PC-3 (cell line): ENCODE measurements around the gene MAMLD1.

Experiments used
- EZH2phosphoT487 ChIP-seq: fragments of 300-600 bp; sonication (generic); IDR thresholded peaks from 2 replicates; pipeline ENCODE4 v1.6.1; 2018; ENCODE audit warnings: mild to moderate bottlenecking, antibody characterized with exemption, low read length, borderline replicate concordance
- TF ChIP-seq, protein P1 (sequence below): fragments of 300-600 bp; sonication (generic); conservative IDR thresholded peaks from 2 replicates; pipeline ENCODE4 v1.5.1; 2017; ENCODE audit warnings: antibody characterized with exemption, low read depth, mild to moderate bottlenecking, low read length

DNA sequence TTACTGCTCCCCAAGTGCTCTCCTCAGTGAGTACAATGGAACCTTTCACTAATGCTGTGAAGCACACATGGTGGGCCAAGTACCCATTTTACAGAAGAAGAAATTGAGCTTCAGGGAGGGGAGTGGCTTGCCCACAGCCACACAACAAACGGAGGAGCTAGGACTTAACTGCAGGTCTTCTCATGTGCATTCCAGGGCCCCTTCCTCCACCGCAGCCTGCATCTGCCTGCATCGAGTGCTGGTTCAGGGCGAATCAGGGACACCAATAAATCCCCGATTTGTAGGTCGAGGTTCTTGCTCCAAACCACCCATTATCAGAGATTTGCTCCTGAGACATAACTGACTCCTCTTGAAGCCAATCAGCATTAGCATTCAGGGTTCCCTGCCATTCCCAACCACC, 100.9 kb downstream of the MAMLD1 start:
- TF ChIP-seq, protein P1, sequence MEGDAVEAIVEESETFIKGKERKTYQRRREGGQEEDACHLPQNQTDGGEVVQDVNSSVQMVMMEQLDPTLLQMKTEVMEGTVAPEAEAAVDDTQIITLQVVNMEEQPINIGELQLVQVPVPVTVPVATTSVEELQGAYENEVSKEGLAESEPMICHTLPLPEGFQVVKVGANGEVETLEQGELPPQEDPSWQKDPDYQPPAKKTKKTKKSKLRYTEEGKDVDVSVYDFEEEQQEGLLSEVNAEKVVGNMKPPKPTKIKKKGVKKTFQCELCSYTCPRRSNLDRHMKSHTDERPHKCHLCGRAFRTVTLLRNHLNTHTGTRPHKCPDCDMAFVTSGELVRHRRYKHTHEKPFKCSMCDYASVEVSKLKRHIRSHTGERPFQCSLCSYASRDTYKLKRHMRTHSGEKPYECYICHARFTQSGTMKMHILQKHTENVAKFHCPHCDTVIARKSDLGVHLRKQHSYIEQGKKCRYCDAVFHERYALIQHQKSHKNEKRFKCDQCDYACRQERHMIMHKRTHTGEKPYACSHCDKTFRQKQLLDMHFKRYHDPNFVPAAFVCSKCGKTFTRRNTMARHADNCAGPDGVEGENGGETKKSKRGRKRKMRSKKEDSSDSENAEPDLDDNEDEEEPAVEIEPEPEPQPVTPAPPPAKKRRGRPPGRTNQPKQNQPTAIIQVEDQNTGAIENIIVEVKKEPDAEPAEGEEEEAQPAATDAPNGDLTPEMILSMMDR, result no peak
- no peak for TF ChIP-seq EZH2phosphoT487
